Testis (tissue), 3 donors: ENCODE data around the gene TEX30. TPM values are rescaled to one million over a fixed set of nuclear protein-coding genes. Genes with fewer than 3 reads are reported as not detected.

Source experiments
- DNase-seq: peaks from one replicate; pipeline ENCODE4 v3.0.0-alpha.2; 2019
- H3K27ac ChIP-seq, 2 donors: fragments of 200-600 bp; sonication (generic); one replicate each; pipeline ENCODE4 v1.5.1; 2019
- H3K27me3 ChIP-seq: fragments of 200-600 bp; sonication (generic); one replicate; pipeline ENCODE4 v1.5.1; 2019
- H3K36me3 ChIP-seq: fragments of 200-600 bp; sonication (generic); one replicate; pipeline ENCODE4 v1.5.1; 2017; ENCODE audit warnings: low read depth; ENCODE audit errors: missing control alignments
- H3K4me1 ChIP-seq: fragments of 200-600 bp; sonication (generic); one replicate; pipeline ENCODE4 v1.5.1; 2019
- H3K4me3 ChIP-seq, 2 donors: fragments of 200-600 bp; sonication (generic); one replicate each; pipeline ENCODE4 v1.5.1; 2017 to 2019
- H3K9me3 ChIP-seq: fragments of 200-600 bp; sonication (generic); one replicate; pipeline ENCODE4 v1.5.1; 2017
- CTCF ChIP-seq, 3 experiments: fragments of 450-650 bp in 2 of 3; fragments of 200-600 bp in 1 of 3; sonication (generic) in 1 of 3; IDR thresholded peaks; one replicate each; pipeline ENCODE4 v1.5.1; 2016 to 2019; ENCODE audit warnings: antibody characterized with exemption in 3 of 3, mild to moderate bottlenecking in 2 of 3, moderate library complexity in 1 of 3
- POLR2A ChIP-seq: fragments of 450-650 bp; IDR thresholded peaks from one replicate; pipeline ENCODE4 v1.6.1; 2017; ENCODE audit warnings: antibody characterized with exemption, mild to moderate bottlenecking, moderate library complexity
- whole genome bisulfite sequencing, 2 donors: methylation state at CpG; one replicate each; pipeline ENCODE4 v1.1.5; 2018; 5-methylcytosine and 5-hydroxymethylcytosine counted together
- intact Hi-C: fragments of 100-400 bp; cut with DNase I; formaldehyde crosslinking; loops from one replicate; pipeline ENCODE4 v1.15.1; 2023; ENCODE audit warnings: low total_unique reads
- polyA plus RNA-seq: library from polyadenylated mRNA; stranded (reverse); fragments of 350-450 nt; fragmentation: Illumina TruSeq; extraction: RNeasy Lipid Tissue Mini Kit (QIAGEN cat#74804); gene quantifications from one replicate; pipeline ENCODE4 v1.2.3, GENCODE V29; 2014; ENCODE audit warnings: low read depth, low replicate concordance; ENCODE audit not compliant: insufficient read depth
- total RNA-seq, 2 donors: library from RNA; depleted of rRNA; stranded (reverse); fragments of >200 nt; gene quantifications; one replicate each; pipeline ENCODE4 v1.2.3, GENCODE V29; 2016

Gene TEX30
- total and polyA plus RNA-seq, 3 donors from 2014 or later = 80.1 to 241 (median 123) TPM

GRCh38 chr13:102779436-102780159 is 6.0 kb upstream of the TEX30 start:
- H3K27me3 ChIP-seq = no peaks in the 10 kb centered on the region
- H3K9me3 ChIP-seq = no peaks in the 10 kb centered on the region
- no peak overlapping the region for H3K27ac ChIP-seq
- no peak for DNase-seq
- TF ChIP-seq POLR2A (no peak), CTCF (IDR thresholded peaks at IDR 0.05) (no peak)
- H3K36me3 ChIP-seq = no peaks in the 10 kb centered on the region
- 84 to 85% methylated on average over 5 of the region's 5 CpGs for WGBS, 2 donors
- intact Hi-C loops = no loop called here
- H3K4me1 ChIP-seq = no peaks in the 10 kb centered on the region
- H3K4me3 ChIP-seq = no peak overlapping the region

- Histone ChIP-seq H3K4me1 (no peaks in the 10 kb centered on the region), H3K36me3 (no peaks in the 10 kb centered on the region), H3K27ac (no peak overlapping the region), H3K9me3 (no peaks in the 10 kb centered on the region), H3K27me3 (no peaks in the 10 kb centered on the region), H3K4me3 (no peak overlapping the region)
- no peak for TF ChIP-seq POLR2A
- TF ChIP-seq CTCF (IDR thresholded peaks at IDR 0.05) = no peak
- 90 to 96% methylated on average over 3 of the region's 3 CpGs for WGBS, 2 donors
- DNase-seq = no peak
- intact Hi-C loops = no loop called here
Observed at GRCh38 chr13:102777736-102778135, 4.2 kb upstream of the TEX30 start.

- TF ChIP-seq CTCF (IDR thresholded peaks at IDR 0.05) (no peak), POLR2A (no peak)
- no peaks in the 10 kb centered on the region for H3K36me3 ChIP-seq
- DNase-seq = no peak
- peaks cover 5% of the 10 kb centered on the region for H3K4me1 ChIP-seq
- no peak overlapping the region for H3K4me3 ChIP-seq
- intact Hi-C loops = no loop called here
- H3K9me3 ChIP-seq = no peaks in the 10 kb centered on the region
- 70 to 88% methylated on average over 2 of the region's 2 CpGs for WGBS, 2 donors
- H3K27ac ChIP-seq = no peak overlapping the region
- no peaks in the 10 kb centered on the region for H3K27me3 ChIP-seq
Observed at GRCh38 chr13:102776271-102776670, 2.7 kb upstream of the TEX30 start.

- H3K4me1 ChIP-seq = peaks cover 5% of the 10 kb centered on the region
- no peaks in the 10 kb centered on the region for H3K9me3 ChIP-seq
- WGBS, 2 donors = 66 to 71% methylated on average over 14 of the region's 14 CpGs
- H3K27me3 ChIP-seq = no peaks in the 10 kb centered on the region
- intact Hi-C loops = no loop called here
- no peak for DNase-seq
- no peaks in the 10 kb centered on the region for H3K36me3 ChIP-seq
- TF ChIP-seq POLR2A = no peak
- TF ChIP-seq CTCF (IDR thresholded peaks at IDR 0.05) = no peak
- H3K4me3 ChIP-seq = peak overlapping the region; percentile 72 to 97
- H3K27ac ChIP-seq = no peak overlapping the region
Observed at GRCh38 chr13:102774591-102775520, 1.3 kb upstream of the TEX30 start.
